Hematopoietic multipotent progenitor cell treated with erythropoietin and hydrocortisone succinate and interleukin-3 and kit ligand, for 17 days (in vitro differentiated cells): ENCODE data around the gene MAST2.
"Not testable (repeated sequence)": the region's sequence is repeated elsewhere in the genome, so short reads cannot be mapped to it uniquely, and the experiment has no call there.

Experiments used
- DNase-seq: peaks from one replicate; pipeline ENCODE4 v3.0.0-alpha.2; 2015; ENCODE audit warnings: low spot score

MAST2 gene

DNA sequence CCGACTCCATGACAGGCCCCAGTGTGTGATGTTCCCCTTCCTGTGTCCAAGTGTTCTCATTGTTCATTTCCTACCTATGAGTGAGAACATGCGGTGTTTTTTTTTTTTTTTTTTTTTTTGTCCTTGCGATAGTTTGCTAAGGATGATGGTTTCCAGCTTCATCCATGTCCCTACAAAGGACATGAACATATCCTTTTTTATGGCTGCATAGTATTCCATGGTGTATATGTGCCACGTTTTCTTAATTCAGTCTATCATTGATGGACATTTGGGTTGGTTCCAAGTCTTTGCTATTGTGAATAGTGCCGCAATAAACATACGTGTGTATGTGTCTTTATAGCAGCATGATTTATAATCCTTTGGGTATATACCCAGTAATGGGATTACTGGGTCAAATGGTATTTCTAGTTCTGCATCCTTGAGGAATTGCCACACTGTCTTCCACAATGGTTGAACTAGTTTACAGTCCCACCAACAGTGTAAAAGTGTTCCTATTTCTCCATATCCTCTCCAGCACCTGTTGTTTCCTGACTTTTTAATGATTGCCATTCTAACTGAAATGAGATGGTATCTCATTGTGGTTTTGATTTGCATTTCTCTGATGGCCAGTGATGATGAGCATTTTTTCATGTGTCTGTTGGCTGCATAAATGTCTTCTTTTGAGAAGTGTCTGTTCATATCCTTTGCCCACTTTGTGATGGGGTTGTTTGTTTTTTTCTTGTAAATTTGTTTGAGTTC is 54.5 kb downstream of the MAST2 start:
- not testable (repeated sequence) for DNase-seq

DNA sequence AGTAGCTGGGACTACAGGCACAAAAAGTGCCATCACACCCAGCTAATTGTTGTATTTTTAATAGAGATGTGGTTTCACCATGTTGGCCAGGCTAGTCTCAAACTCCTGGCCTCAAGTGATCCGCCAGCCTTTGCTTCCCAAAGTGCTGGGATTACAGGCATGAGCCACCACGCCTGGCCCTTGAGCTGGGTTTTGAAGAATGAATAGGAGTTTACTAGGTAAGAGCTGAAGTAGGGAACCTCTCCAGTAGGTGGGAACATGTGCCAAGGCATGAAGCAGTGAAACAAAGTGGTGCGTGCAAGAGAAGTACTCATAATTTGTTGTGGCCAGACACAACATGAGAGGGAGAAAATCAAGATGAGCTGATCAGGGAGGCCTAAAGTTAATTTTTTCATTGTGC is 55.8 kb downstream of the MAST2 start:
- DNase-seq: no peak

DNA sequence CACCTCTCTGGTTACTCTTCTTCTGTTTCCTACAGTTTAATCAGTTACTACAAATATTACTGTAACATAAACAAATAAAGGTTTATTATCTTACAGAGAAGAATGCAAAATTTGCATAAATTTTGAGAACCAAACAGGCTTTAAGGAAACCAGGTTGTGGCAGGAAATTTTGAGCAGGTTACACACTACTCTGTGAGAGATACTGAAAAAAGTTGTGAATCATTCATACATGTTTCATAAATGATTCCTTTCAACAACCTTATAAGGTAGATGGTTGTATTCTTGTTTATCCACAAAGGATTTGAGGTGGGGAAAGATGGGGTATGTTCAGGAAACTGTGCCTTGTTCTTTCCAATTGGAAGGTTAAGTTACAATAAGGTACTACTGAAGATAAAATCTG is 58.6 kb downstream of the MAST2 start:
- no peak for DNase-seq

DNA sequence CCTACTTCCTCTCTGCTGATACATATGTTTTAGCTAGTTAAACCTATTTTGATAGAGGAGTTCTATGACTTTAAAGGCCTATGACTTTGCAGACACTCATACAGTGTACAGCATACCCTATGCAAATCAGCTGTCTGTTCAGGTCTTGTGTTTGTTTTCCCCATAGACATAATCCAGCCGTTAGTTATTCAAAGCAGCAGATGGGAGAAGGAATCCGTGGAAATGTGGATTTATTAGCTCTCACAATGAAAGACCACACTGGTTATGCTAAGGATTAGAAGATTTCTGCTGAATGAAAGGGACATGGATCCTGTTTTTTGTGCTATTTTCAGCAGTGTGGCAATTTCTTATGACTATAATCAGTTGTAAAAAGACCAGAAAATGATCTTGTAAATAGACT is 59.8 kb downstream of the MAST2 start:
- no peak for DNase-seq

DNA sequence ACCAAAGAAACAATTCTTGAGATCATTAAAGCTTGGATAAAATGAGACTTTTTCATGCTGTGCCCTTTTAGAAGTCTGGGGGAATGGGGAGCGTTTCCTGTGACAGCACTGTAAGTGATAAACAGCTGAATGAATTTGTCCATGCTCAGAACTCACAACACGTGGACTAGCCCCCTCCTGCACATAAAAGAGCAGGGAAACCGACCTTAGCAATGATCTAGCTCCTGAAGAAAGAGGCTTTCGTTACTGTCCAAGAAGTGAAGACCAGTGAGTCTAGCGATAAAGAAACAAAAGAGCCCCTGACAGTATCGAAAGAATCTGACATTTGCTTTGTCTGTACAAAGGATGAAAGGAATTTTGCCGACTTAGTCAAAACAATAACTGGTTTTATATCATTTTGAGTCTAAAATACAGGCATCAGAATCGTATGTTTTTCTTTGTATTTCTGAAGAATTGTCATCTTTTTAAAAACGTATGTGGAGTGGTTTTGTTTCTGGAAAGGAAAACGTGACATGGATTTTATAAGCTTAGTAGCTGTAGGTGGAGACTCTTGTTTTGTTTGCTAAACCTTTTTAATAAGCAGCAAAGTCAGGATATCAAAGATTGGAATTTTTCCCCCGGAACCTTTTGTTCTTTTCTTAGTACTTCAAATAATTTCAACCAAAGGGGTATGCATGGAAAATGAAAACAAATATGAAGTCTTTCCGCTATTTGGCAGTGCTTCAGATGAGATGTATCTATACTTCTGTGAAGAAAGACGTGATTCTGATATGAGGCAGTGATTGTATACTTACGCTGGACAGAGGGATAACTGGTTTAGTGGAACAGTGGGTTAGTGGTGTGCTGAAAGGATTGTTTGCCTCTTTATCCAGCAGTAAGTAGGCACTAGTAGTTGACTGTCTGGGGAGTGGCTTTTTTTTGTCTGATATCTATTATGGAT is 61.0 kb downstream of the MAST2 start:
- DNase-seq: no peak

DNA sequence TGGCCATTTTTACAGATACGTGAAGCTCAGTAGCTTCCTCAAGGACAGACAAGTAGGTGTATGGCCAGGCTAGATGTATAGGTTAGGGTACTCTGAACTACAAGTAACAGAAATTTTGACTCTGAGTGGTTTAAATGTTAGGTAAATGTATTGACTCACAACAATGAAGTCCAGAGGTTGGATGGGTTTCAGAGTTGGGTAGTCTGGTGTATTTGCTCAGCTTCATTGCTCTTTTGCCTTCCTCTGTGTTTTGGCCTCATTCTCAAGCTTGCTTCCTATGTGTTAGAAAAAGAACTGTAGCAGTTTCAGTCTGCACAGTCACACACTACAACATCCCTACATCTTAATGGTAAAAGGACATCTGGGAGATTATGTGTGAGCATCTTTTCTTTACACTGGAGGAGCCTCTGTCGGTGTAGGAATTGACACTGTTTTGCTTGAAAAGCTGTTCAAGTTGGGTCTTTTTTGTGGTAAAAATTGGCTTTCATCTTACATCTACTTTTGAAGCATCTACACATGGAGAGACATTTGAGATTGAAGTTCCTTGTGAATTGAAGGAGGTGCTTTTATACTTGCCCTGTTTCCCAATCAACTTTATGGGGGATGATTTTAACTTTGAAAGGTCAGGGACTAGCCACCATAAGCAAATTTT is 64.4 kb downstream of the MAST2 start:
- no peak for DNase-seq

DNA sequence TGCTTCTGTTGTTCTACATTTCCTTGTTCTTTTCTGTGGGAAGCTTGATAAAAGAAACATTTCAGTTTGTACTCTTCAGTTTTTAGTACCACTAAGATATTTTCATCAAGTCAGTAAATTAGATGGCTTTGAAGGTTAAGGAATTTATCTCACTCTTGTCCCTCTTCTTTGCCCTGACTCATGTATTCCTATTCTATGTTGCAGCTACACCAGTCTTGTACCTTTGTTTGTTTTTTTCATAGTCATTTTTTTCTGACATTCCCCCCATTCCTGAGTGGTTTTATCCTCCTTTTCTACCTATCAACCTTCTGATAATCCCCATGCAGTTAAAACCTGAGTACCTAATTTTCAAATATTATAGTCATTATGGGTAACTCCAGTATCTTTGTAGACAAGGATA is 65.4 kb downstream of the MAST2 start:
- DNase-seq: no peak

DNA sequence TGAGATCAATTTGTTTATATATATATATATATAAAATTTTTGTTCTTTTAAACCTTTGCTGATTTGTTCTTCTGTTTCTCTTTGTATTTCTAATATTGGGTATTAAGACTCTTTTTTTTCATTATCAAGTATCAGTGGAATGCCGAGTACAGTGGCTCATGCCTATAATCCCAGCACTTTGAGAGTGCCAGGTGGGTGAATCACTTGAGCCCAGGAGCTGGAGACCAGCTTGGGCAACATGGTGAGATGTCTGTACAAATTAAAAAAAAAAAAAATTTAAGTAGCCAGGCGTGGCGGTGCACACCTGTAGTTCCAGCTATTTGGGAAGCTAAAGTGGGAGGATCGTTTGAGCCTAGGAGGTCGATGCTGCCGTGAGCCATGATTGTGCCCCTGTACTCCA is 67.1 kb downstream of the MAST2 start:
- no peak for DNase-seq

DNA sequence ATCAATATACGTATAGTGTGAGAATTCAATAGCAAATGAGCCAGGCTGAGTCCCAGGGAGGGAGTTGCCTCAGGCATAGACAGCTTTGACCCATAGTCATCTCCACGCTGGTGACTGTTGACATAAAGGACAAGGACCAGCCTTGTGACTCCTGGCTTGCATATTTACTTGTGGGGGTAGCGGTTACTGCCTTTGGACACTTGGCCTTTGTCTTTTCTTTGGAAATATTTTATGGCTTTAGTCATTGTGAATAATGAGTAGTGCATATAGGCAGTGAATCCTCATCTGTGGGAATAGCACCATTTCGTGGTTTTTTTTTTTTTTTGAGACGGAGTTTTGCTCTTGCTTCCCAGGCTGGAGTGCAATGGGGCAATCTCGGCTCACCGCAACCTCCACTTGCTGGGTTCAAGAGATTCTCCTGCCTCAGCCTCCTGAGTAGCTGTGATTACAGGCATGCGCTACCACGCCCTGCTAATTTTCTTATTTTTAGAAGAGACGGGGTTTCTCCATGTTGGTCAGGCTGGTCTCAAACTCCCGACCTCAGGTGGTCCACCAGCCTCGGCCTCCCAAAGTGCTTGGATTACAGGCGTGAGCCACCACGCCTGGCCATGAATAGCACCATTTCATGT is 68.9 kb downstream of the MAST2 start:
- not testable (repeated sequence) for DNase-seq

DNA sequence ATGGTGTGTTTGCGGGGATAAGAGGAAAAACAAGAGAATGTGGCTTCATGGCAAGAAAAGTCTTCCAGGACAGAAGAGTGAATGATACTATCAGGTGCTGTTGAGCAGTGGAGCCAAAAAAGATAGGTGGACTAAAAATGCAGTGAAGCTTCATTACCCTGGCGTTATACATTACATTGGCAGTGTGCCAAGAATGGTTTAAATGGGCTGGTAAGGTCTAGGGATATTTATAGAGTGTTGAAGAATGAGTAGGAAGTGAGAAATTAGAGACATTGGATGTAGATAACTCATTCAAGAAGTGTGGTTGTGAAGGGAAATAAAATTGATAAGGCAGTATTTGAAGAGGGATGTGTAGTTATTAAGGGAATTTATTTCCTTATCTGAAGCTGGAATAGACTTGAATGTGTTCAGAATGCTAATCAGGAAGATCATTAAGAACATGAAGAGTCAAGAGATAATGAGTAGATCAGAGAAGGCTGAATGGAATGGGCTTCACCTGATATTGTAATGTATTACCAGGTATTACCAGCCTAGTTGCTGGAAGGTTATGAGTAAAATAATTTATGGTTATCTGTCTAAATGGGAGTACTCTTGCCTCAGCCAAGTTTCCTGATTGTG is 72.7 kb downstream of the MAST2 start:
- DNase-seq: peak; percentile 30

DNA sequence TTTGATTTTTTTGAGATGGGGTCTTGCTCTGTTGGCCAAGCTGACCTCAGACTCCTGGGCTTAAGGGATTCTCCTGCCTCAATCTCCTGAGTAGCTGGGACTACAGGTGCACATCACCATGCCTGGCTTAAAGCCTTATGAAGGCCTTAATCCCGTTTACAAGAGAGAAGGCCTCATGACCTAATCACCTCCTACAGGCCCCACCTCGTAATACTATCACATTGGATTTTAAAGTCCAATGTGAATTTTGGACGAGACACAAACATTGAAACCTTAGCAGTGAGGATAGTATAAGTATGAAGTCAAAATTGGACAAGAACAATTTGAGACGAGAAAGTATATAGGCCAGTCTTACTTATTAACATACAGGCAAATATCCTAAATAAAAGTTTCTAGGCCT is 73.9 kb downstream of the MAST2 start:
- DNase-seq: no peak

DNA sequence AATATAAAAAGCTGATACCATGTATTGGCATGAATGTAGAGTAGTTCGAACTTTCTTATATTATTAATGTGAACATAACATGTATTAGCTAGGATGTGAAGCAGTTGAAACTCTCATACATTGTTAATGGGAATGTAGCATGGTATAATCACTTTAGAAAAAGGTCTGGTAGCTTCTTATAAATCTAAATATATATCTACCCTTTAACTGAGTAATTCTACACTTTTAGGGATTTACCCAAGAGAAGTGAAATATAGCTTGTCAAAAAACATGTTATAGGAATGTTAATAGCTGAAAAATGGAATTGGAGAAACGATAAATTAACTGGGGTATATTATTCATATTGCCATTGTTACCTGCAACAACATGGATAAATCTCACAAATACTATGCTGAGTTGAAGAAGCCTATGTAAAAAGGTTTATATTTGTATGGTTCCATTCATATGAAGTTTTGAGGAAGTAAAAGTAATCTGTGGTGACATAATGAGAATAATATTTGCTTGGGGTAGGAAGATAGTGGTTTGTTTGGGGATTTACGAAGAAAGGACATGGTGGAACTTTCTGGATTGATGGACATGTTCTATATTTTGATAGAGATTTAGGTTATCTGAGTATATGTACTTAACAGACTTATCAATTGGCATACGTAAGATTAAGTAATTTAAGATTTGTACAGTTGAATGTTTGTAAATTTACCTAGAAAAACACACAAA is 76.6 kb downstream of the MAST2 start:
- DNase-seq: no peak

DNA sequence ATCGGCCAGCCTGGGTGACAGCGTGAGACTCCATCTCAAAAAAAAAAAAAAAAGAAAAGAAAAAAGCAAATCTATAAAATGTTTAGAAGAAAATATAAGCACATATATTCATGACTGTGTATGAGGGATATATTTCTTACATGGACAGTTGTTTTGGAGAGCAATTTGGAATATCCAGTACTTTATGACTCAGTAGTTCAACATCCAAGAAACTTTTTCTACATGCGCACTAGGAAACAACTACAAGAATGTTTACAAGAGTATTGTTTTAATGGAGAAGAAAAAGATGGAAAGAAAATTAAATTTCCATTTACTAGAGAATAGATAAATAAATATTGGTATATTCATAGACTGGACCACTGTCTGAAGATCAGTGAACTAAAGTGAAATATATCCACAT is 77.5 kb downstream of the MAST2 start:
- DNase-seq: no peak

DNA sequence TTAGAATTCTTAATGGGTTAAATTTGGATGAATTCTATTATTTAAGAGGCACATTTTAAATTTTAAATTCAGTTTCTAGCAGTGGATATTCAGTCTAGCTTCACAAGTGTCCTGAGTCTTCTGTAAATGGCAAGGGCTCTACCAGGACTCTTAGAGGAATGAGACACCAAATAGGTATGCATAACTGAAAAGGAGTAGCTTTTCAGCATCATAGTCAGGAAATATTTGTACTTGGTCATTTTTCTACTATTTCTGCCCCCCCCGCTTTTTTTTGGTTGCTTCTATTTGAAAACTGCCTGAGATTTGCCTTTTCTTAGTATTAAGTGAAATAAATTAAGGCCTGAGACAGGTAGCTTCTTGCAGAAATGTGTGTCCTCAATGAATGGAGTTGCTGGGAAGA is 80.2 kb downstream of the MAST2 start:
- no peak for DNase-seq

DNA sequence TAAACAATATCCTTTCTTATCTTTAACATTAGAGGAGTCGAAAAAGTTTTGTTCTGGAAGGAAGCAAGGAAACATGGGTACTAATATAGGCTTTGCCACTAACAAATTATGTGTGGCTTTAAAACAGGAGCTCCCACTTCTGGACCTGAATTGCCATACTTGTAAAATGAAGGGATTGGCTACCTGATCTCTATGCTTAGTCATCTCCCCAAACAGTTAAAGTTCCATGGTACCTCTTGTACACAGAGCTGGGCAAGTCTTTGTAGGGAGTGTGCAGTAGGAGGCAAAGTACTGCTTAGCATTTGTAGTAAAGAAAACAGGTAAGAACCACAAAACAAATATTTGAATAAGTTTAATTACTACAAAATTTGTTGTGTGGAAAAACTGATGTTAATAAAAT is 81.3 kb downstream of the MAST2 start:
- no peak for DNase-seq

DNA sequence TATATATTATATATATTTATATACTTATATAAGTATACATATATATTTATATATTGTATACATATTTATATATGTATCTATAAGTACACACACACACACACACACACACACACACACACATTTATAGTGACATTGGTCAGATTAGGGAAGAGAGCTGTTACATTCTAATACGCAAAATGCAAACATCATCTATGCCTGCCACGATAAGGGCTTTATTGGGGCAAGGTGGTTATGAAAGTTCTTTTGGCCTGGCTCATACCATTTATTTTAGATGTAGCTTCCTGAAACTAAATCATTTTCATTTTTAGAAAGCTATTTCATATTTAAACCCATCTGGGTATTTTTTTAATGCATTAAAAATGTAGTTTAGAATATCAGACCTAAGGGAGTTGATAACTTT is 82.8 kb downstream of the MAST2 start:
- no peak for DNase-seq

DNA sequence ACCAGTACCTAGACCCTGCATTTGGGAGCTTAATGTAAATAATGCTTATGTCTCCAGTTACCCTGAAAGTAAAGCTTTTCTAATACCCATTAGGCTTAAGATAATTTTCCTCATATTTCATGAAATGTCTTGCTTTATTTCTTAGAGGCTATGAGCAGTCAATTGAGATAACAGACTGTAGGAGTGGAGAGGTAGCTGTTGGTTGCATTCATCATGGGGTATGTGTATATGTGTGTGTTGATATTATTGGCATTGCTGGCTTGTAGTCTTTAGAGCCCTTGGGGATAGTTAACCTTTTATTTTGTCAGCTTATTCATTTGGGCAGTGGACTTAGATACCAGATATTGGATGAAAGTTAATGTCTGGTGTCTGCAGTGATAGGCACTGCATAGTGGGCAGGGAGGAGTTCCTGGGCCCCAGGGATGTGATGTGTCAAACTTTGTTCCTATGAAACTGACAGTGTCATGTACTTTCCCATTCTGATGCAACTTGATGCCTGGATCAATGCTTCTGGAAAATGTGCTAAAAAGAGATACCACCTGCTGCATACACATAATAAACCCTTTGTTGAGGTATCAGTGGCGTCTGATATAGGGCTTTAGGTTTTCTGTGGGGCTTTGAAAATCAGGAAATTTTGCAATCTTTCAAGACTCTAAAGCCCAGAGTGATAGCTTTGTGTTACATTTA is 83.9 kb downstream of the MAST2 start:
- no peak for DNase-seq

DNA sequence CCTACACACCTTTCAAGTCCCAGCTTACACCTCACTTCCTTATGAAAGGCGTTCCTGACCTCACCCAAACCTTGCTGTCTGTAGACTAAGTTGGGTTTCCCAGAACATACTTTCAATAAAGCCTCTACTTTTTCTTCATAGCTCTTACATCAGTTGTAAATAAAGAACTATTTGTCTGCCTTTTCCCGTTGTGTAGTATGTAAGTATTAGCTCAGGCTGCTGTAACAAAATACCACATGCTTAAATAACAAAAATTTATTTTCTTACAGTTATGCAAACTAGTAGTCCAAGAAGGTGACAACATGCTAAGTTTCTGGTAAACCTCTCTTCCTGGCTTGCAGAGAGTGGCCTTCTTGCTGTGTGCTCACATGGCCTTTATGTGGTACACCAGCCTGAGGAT is 86.7 kb downstream of the MAST2 start:
- no peak for DNase-seq

DNA sequence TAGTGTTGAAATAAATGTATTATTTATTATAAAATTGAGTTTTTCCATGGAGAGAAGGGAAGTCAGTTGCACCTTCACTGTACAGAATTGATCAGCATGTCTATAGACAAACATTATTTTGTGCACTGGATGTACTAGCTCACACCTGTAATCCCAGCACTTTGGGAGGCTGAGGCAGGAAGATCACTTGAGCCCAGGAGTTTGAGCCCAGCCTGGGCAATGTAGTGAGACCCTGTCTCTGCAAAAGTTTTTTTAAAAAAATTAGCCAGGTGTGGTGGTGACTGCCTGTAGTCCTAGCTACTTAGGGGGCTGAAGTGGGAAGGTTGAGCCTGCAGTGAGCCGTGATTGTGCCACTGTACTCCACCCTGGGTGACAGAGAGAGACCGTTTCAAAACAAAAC is 87.7 kb downstream of the MAST2 start:
- DNase-seq: no peak

DNA sequence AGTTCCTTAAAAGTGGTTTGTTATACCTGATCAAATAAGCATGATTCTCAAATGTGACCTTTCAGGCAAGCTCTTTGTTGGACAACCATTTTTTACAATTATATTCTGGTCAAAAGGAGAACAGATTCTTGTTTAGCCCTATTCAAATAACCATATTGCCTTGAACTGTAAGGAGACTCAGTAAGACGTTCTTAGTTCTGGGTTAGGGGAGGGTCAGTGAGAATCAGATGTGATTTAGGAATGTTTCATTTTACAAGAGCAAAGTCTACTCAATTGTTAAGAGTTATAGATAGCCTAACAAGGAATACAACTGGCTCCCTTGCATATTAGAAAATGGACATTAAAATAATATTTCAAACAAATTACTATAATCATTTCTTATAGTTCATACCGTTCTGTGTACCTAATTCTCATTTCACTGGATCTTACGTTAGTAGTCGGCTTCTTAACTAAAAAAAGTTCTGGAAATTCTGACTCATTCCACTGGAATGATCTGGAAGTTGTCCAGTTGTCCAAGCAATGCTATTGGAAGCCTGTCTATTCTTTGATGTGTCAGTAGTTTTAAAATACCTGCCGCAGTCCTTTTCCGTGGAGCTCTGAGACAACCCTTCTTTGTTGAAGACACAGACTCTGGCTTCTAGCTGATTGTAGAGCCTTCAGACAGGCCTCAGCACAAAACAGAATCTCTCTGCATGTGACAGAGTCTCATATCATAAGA is 88.8 kb downstream of the MAST2 start:
- no peak for DNase-seq
